ENCODE data around the gene GCC2. TPM values are rescaled to one million over a fixed set of nuclear protein-coding genes. Genes with fewer than 3 reads are reported as not detected.
"Not testable (repeated sequence)": the region's sequence is repeated elsewhere in the genome, so short reads cannot be mapped to it uniquely, and the experiment has no call there.

GCC2 gene
- polyA plus RNA-seq, 1 donor from 2014 or later = 23.6 TPM

- H2AFZ ChIP-seq (ENCODE audit: low read depth, low read length) = no peak overlapping the region
- no peaks in the 10 kb centered on the region for H3F3A ChIP-seq (ENCODE audit: insufficient read depth, low read length, poor library complexity, severe bottlenecking)
- H3K4me2 ChIP-seq (ENCODE audit: low read length) = no peak overlapping the region
- no peak overlapping the region for H3K27ac ChIP-seq (ENCODE audit: low read length)
- H3K4me3 ChIP-seq (ENCODE audit: low read length) = no peak overlapping the region
- no peaks in the 10 kb centered on the region for H3K9me3 ChIP-seq (ENCODE audit: low read length)
- TF ChIP-seq RAD21 (conservative IDR thresholded peaks at IDR 0.05) = no peak
- TF ChIP-seq CTCF (IDR thresholded peaks at IDR 0.05; ENCODE audit: poor library complexity, severe bottlenecking) = no peak
- no peak for TF ChIP-seq POLR2AphosphoS5 (IDR thresholded peaks at IDR 0.05)
- no peak for TF ChIP-seq REST (IDR thresholded peaks at IDR 0.05; ENCODE audit: borderline replicate concordance)
- no peak for TF ChIP-seq TAF1 (IDR thresholded peaks at IDR 0.05; ENCODE audit: low read depth)
- no peak for TF ChIP-seq EP300 (conservative IDR thresholded peaks at IDR 0.05; ENCODE audit: poor library complexity, severe bottlenecking)
- no peaks in the 10 kb centered on the region for H3K9me2 ChIP-seq (ENCODE audit: insufficient read depth, low read length)
- peaks cover 3% of the 10 kb centered on the region for H3K36me3 ChIP-seq (ENCODE audit: insufficient read depth, low read length)
- no peaks in the 10 kb centered on the region for H3K79me2 ChIP-seq (replicated peaks; ENCODE audit: insufficient read depth, low read length)
- no peaks in the 10 kb centered on the region for H4K20me1 ChIP-seq (ENCODE audit: insufficient read depth)
- no peak overlapping the region for H3K9ac ChIP-seq (ENCODE audit: low read length)
- H3K27me3 ChIP-seq (ENCODE audit: insufficient read depth, low read depth, low read length) = no peaks in the 10 kb centered on the region
Observed at GRCh38 chr2:108492364-108492763, 43.4 kb downstream of the GCC2 start.

- H3K9me2 ChIP-seq (ENCODE audit: insufficient read depth, low read length); H3K36me3 ChIP-seq (ENCODE audit: insufficient read depth, low read length); H3K27ac ChIP-seq (ENCODE audit: low read length); H3K4me3 ChIP-seq (ENCODE audit: low read length); H3F3A ChIP-seq (ENCODE audit: insufficient read depth, low read length, poor library complexity, severe bottlenecking); H4K20me1 ChIP-seq (ENCODE audit: insufficient read depth); H2AFZ ChIP-seq (ENCODE audit: low read depth, low read length); H3K9me3 ChIP-seq (ENCODE audit: low read length); H3K9ac ChIP-seq (ENCODE audit: low read length); H3K79me2 ChIP-seq (replicated peaks; ENCODE audit: insufficient read depth, low read length); H3K27me3 ChIP-seq (ENCODE audit: insufficient read depth, low read depth, low read length); H3K4me2 ChIP-seq (ENCODE audit: low read length): not testable (repeated sequence)
Observed at GRCh38 chr2:108496167-108496566, 47.2 kb downstream of the GCC2 start.

- not testable (repeated sequence) for H3K9me3 ChIP-seq (ENCODE audit: low read length); H3F3A ChIP-seq (ENCODE audit: insufficient read depth, low read length, poor library complexity, severe bottlenecking); H3K9ac ChIP-seq (ENCODE audit: low read length); H2AFZ ChIP-seq (ENCODE audit: low read depth, low read length); H3K79me2 ChIP-seq (replicated peaks; ENCODE audit: insufficient read depth, low read length); H4K20me1 ChIP-seq (ENCODE audit: insufficient read depth); H3K9me2 ChIP-seq (ENCODE audit: insufficient read depth, low read length); H3K4me3 ChIP-seq (ENCODE audit: low read length); H3K27me3 ChIP-seq (ENCODE audit: insufficient read depth, low read depth, low read length); H3K27ac ChIP-seq (ENCODE audit: low read length); H3K4me2 ChIP-seq (ENCODE audit: low read length); H3K36me3 ChIP-seq (ENCODE audit: insufficient read depth, low read length)
Observed at GRCh38 chr2:108507620-108508019, 58.6 kb downstream of the GCC2 start.

- H3K27me3 ChIP-seq (ENCODE audit: insufficient read depth, low read depth, low read length); H3K9me2 ChIP-seq (ENCODE audit: insufficient read depth, low read length); H4K20me1 ChIP-seq (ENCODE audit: insufficient read depth); H3K36me3 ChIP-seq (ENCODE audit: insufficient read depth, low read length); H3K4me2 ChIP-seq (ENCODE audit: low read length); H3K9ac ChIP-seq (ENCODE audit: low read length); H3K27ac ChIP-seq (ENCODE audit: low read length); H3F3A ChIP-seq (ENCODE audit: insufficient read depth, low read length, poor library complexity, severe bottlenecking); H3K4me3 ChIP-seq (ENCODE audit: low read length); H3K79me2 ChIP-seq (replicated peaks; ENCODE audit: insufficient read depth, low read length); H2AFZ ChIP-seq (ENCODE audit: low read depth, low read length); H3K9me3 ChIP-seq (ENCODE audit: low read length): not testable (repeated sequence)
Observed at GRCh38 chr2:108512431-108512830, 63.4 kb downstream of the GCC2 start.

- H2AFZ ChIP-seq (ENCODE audit: low read depth, low read length) = not testable (repeated sequence)
Observed at GRCh38 chr2:108514478-108514877, 65.5 kb downstream of the GCC2 start.

GRCh38 chr2:108524688-108525087, 75.7 kb downstream of the GCC2 start:
- not testable (repeated sequence) for H3K9me3 ChIP-seq (ENCODE audit: low read length); H3K9me2 ChIP-seq (ENCODE audit: insufficient read depth, low read length); H2AFZ ChIP-seq (ENCODE audit: low read depth, low read length); H4K20me1 ChIP-seq (ENCODE audit: insufficient read depth); H3K9ac ChIP-seq (ENCODE audit: low read length); H3K27me3 ChIP-seq (ENCODE audit: insufficient read depth, low read depth, low read length); H3K4me2 ChIP-seq (ENCODE audit: low read length); H3K36me3 ChIP-seq (ENCODE audit: insufficient read depth, low read length); H3K79me2 ChIP-seq (replicated peaks; ENCODE audit: insufficient read depth, low read length); H3K27ac ChIP-seq (ENCODE audit: low read length); H3K4me3 ChIP-seq (ENCODE audit: low read length); H3F3A ChIP-seq (ENCODE audit: insufficient read depth, low read length, poor library complexity, severe bottlenecking)

More at GRCh38 chr2:108514478-108514877, 65.5 kb downstream of the GCC2 start:
- not testable (repeated sequence) for H3K27ac ChIP-seq (ENCODE audit: low read length); H3K36me3 ChIP-seq (ENCODE audit: insufficient read depth, low read length); H3K9me3 ChIP-seq (ENCODE audit: low read length); H3K4me2 ChIP-seq (ENCODE audit: low read length); H3K79me2 ChIP-seq (replicated peaks; ENCODE audit: insufficient read depth, low read length); H3F3A ChIP-seq (ENCODE audit: insufficient read depth, low read length, poor library complexity, severe bottlenecking); H3K27me3 ChIP-seq (ENCODE audit: insufficient read depth, low read depth, low read length); H3K9ac ChIP-seq (ENCODE audit: low read length); H3K4me3 ChIP-seq (ENCODE audit: low read length); H3K9me2 ChIP-seq (ENCODE audit: insufficient read depth, low read length); H4K20me1 ChIP-seq (ENCODE audit: insufficient read depth)

Measured in neural cell (in vitro differentiated cells).